RWPE2 (cell line): Measurements from ENCODE around the gene DLK1.

Experiments
- ATAC-seq: fragments of 200-7000 bp; cut with Tn5 transposase; 3 replicates; pipeline ENCODE4 v1.9.1; 2021; ENCODE audit warnings: low read depth
- DNase-seq: peaks from one replicate; pipeline ENCODE4 v3.0.0-alpha.2; 2020; ENCODE audit warnings: low spot score
- H3K27ac ChIP-seq: fragments of 450-650 bp; 2 replicates; pipeline ENCODE4 v1.5.1; 2017; ENCODE audit warnings: mild to moderate bottlenecking; ENCODE audit not compliant: poor library complexity, severe bottlenecking
- H3K27me3 ChIP-seq: fragments of 250-450 bp; sonication (Bioruptor Pico); 2 replicates; pipeline ENCODE4 v1.5.1; 2021; ENCODE audit warnings: mild to moderate bottlenecking, moderate library complexity; ENCODE audit not compliant: insufficient read depth, poor library complexity, severe bottlenecking
- H3K36me3 ChIP-seq: fragments of 250-450 bp; sonication (Bioruptor Pico); 2 replicates; pipeline ENCODE4 v1.5.1; 2020; ENCODE audit warnings: low read depth, mild to moderate bottlenecking, moderate library complexity
- H3K4me1 ChIP-seq: fragments of 250-450 bp; sonication (Bioruptor Pico); 2 replicates; pipeline ENCODE4 v1.5.1; 2021; ENCODE audit warnings: mild to moderate bottlenecking, moderate library complexity; ENCODE audit not compliant: insufficient read depth, poor library complexity, severe bottlenecking
- H3K4me3 ChIP-seq: fragments of 250-450 bp; sonication (Bioruptor Pico); 2 replicates; pipeline ENCODE4 v1.5.1; 2021; ENCODE audit warnings: mild to moderate bottlenecking, moderate library complexity; ENCODE audit not compliant: severe bottlenecking
- H3K9me3 ChIP-seq: fragments of 250-450 bp; sonication (Bioruptor Pico); 2 replicates; pipeline ENCODE4 v1.5.1; 2021; ENCODE audit warnings: mild to moderate bottlenecking, moderate library complexity; ENCODE audit not compliant: severe bottlenecking
- CTCF ChIP-seq: fragments of 450-650 bp; IDR thresholded peaks from one replicate; pipeline ENCODE4 v1.5.1; 2017; ENCODE audit warnings: mild to moderate bottlenecking, moderate library complexity; ENCODE audit not compliant: poor library complexity, severe bottlenecking

The DLK1 gene

GRCh38 chr14:100775831-100776591, 49.3 kb downstream of the DLK1 start:
- H3K4me1 ChIP-seq, result no peaks in the 10 kb centered on the region
- H3K4me3 ChIP-seq, result no peak overlapping the region
- no peaks in the 10 kb centered on the region for H3K36me3 ChIP-seq
- no peak for TF ChIP-seq CTCF
- ATAC-seq (no peak), DNase-seq (no peak)
- no peak overlapping the region for H3K27ac ChIP-seq
- H3K27me3 ChIP-seq, result no peaks in the 10 kb centered on the region
- no peaks in the 10 kb centered on the region for H3K9me3 ChIP-seq

GRCh38 chr14:100776681-100777365, 50.1 kb downstream of the DLK1 start:
- Histone ChIP-seq H3K36me3 (no peaks in the 10 kb centered on the region), H3K9me3 (no peaks in the 10 kb centered on the region), H3K27ac (no peak overlapping the region), H3K27me3 (no peaks in the 10 kb centered on the region), H3K4me1 (no peaks in the 10 kb centered on the region), H3K4me3 (no peak overlapping the region)
- no peak for ATAC-seq
- no peak for TF ChIP-seq CTCF
- DNase-seq, result no peak

- Histone ChIP-seq H3K9me3 (no peaks in the 10 kb centered on the region), H3K36me3 (no peaks in the 10 kb centered on the region), H3K4me3 (no peak overlapping the region), H3K27ac (no peak overlapping the region), H3K4me1 (no peaks in the 10 kb centered on the region), H3K27me3 (no peaks in the 10 kb centered on the region)
- DNase-seq, result no peak
- ATAC-seq, result no peak
- no peak for TF ChIP-seq CTCF
Measured at GRCh38 chr14:100777366-100777817, 50.7 kb downstream of the DLK1 start.

GRCh38 chr14:100777818-100778525, 51.3 kb downstream of the DLK1 start:
- Histone ChIP-seq H3K27me3 (no peaks in the 10 kb centered on the region), H3K36me3 (no peaks in the 10 kb centered on the region), H3K4me3 (no peak overlapping the region), H3K4me1 (no peaks in the 10 kb centered on the region), H3K27ac (no peak overlapping the region), H3K9me3 (no peaks in the 10 kb centered on the region)
- no peak for ATAC-seq
- DNase-seq, result no peak
- no peak for TF ChIP-seq CTCF
